HepG2 (cell line): Measurements from ENCODE around the gene SERPINB10. TPM values are rescaled to one million over a fixed set of nuclear protein-coding genes. Genes with fewer than 3 reads are reported as not detected.
A peak's percentile ranks its signal among the peaks of the same experiment; 100 is the strongest.

ENCODE experiments used
- ATAC-seq: fragments of 200-7000 bp; cut with Tn5 transposase; 3 replicates; pipeline ENCODE4 v1.9.1; 2020; ENCODE audit warnings: mild to moderate bottlenecking, moderate library complexity
- BruUV-seq: library from RNA; stranded (reverse); fragments of 400-500 nt; replicated peaks from 2 replicates; lab custom pipeline; 2021; lab: Mats Ljungman, UMichigan
- CTCF ChIA-PET: fragments of 300-600 bp; formaldehyde crosslinking; extraction: SDS; loops from one replicate; lab custom pipeline; 2021; ENCODE audit warnings: low total read pairs, inconsistent platforms, low intra/inter-chr PET ratio; lab: Yijun Ruan, JAX
- POLR2A ChIA-PET: fragments of 350-600 bp; sonication (Branson Sonifier 250); formaldehyde crosslinking; loops from one replicate; lab custom pipeline; 2020; ENCODE audit warnings: antibody characterized with exemption, inconsistent platforms; lab: Yijun Ruan, JAX
- DNase-seq: peaks from one replicate; pipeline ENCODE4 v3.0.0-alpha.2; 2015; ENCODE audit warnings: low spot score
- FAIRE-seq: peaks from 3 replicates; lab custom pipeline; 2011; peaks lifted over from hg19 to GRCh38; lab: Jason Lieb, UNC
- H2AFZ ChIP-seq: one replicate; pipeline ENCODE4 v1.6.1; 2011; ENCODE audit warnings: low read length, inconsistent platforms
- H3K27ac ChIP-seq: fragments of 300-600 bp; 3 replicates; pipeline ENCODE4 v1.8.0; 2011; ENCODE audit warnings: mixed run types, mild to moderate bottlenecking, mixed read lengths, low read length, inconsistent platforms; ENCODE audit not compliant: insufficient read depth; ENCODE audit errors: extremely low read length
- H3K27me3 ChIP-seq, 2 experiments: fragments of 200-600 bp in 1 of 2; 2 replicates in 1 of 2; 3 replicates in 1 of 2; pipeline versions ENCODE4 v1.6.0 to v1.8.0; 2011; ENCODE audit warnings: low read length in 2 of 2, mild to moderate bottlenecking in 2 of 2, moderate library complexity in 2 of 2, inconsistent platforms in 1 of 2; ENCODE audit not compliant: insufficient read depth in 2 of 2, control insufficient read depth in 1 of 2
- H3K36me3 ChIP-seq, 2 experiments: fragments of 200-600 bp in 1 of 2; replicated peaks in 1 of 2; 2 replicates in 1 of 2; 3 replicates in 1 of 2; pipeline versions ENCODE4 v1.5.1 to v1.8.0; 2011; ENCODE audit warnings: low read length in 2 of 2, inconsistent platforms in 1 of 2; ENCODE audit not compliant: insufficient read depth in 2 of 2, control insufficient read depth in 1 of 2
- H3K4me1 ChIP-seq: 2 replicates; pipeline ENCODE4 v1.5.1; 2012; ENCODE audit warnings: low read length, inconsistent platforms; ENCODE audit not compliant: insufficient read depth
- H3K4me2 ChIP-seq: 2 replicates; pipeline ENCODE4 v1.6.0; 2011; ENCODE audit warnings: low read depth, low read length, inconsistent platforms
- H3K4me3 ChIP-seq, 3 experiments: fragments of 200-600 bp in 1 of 3; sonication (generic), shearing (Covaris generic) in 1 of 3; replicated peaks in 1 of 3; 2 replicates each; pipeline ENCODE4 v1.5.1; 2011 to 2016; ENCODE audit warnings: low read length in 3 of 3, inconsistent platforms in 2 of 3, low read depth in 2 of 3, mild to moderate bottlenecking in 2 of 3, control low read depth in 1 of 3, mixed read lengths in 1 of 3; ENCODE audit not compliant: insufficient read depth in 1 of 3
- H3K79me2 ChIP-seq: one replicate; pipeline ENCODE4 v1.6.1; 2011; ENCODE audit warnings: low read length, inconsistent platforms; ENCODE audit not compliant: insufficient read depth
- H3K9ac ChIP-seq: 2 replicates; pipeline ENCODE4 v1.6.0; 2011; ENCODE audit warnings: mild to moderate bottlenecking, low read depth, low read length, inconsistent platforms; ENCODE audit not compliant: insufficient read depth
- H3K9me3 ChIP-seq: 2 replicates; pipeline ENCODE4 v1.5.1; 2012; ENCODE audit warnings: mild to moderate bottlenecking, low read length
- H4K20me1 ChIP-seq: 2 replicates; pipeline ENCODE4 v1.6.0; 2011; ENCODE audit warnings: inconsistent platforms, mild to moderate bottlenecking, low read length, moderate library complexity; ENCODE audit not compliant: insufficient read depth
- CEBPB ChIP-seq: IDR thresholded peaks from 2 replicates; pipeline ENCODE4 v1.6.1; 2011; ENCODE audit warnings: low read depth, low read length, improper control_type of control experiment, borderline replicate concordance
- JDP2 ChIP-seq: sonication (generic); formaldehyde crosslinking; IDR thresholded peaks from 2 replicates; pipeline ENCODE4 v1.8.1; 2022; ENCODE audit warnings: missing genetic modification reagents, borderline replicate concordance
- MTF2 ChIP-seq: sonication (generic); formaldehyde crosslinking; IDR thresholded peaks from 2 replicates; pipeline ENCODE4 v1.5.0; 2020; ENCODE audit warnings: missing genetic modification reagents, borderline replicate concordance
- NBN ChIP-seq: fragments of 450-650 bp; conservative IDR thresholded peaks from 2 replicates; pipeline ENCODE4 v1.6.1; 2017
- NFIB ChIP-seq: sonication (generic); formaldehyde crosslinking; IDR thresholded peaks from 2 replicates; pipeline ENCODE4 v1.9.0; 2021; ENCODE audit warnings: missing genetic modification reagents, mild to moderate bottlenecking, borderline replicate concordance
- NFKBIZ ChIP-seq: IDR thresholded peaks from 2 replicates; pipeline ENCODE4 v1.6.1; 2018; ENCODE audit warnings: missing genetic modification reagents, missing compliant biosample characterization
- ZIK1 ChIP-seq: sonication (generic); formaldehyde crosslinking; IDR thresholded peaks from 2 replicates; pipeline ENCODE4 v1.5.0; 2020; ENCODE audit warnings: mild to moderate bottlenecking, low read depth, missing genetic modification reagents, borderline replicate concordance
- ZMYM3 ChIP-seq: sonication (generic); formaldehyde crosslinking; IDR thresholded peaks from 2 replicates; pipeline ENCODE4 v1.5.1; 2020; ENCODE audit warnings: mild to moderate bottlenecking, missing genetic modification reagents
- ZNF460 ChIP-seq: sonication (generic); formaldehyde crosslinking; IDR thresholded peaks from 2 replicates; pipeline ENCODE4 v1.5.1; 2020; ENCODE audit warnings: missing genetic modification reagents, mild to moderate bottlenecking, borderline replicate concordance
- ZNF670 ChIP-seq: sonication (generic); formaldehyde crosslinking; IDR thresholded peaks from 2 replicates; pipeline ENCODE4 v1.8.0; 2022; ENCODE audit warnings: mild to moderate bottlenecking, missing genetic modification reagents, borderline replicate concordance
- ZNF703 ChIP-seq: sonication (generic); formaldehyde crosslinking; IDR thresholded peaks from 2 replicates; pipeline ENCODE4 v1.5.1; 2020; ENCODE audit warnings: missing genetic modification reagents, mild to moderate bottlenecking, moderate library complexity, borderline replicate concordance
- ZNF724P ChIP-seq: sonication (generic); formaldehyde crosslinking; IDR thresholded peaks from 2 replicates; pipeline ENCODE4 v1.8.0; 2022; ENCODE audit warnings: missing genetic modification reagents, borderline replicate concordance
- ZNF891 ChIP-seq: sonication (generic); formaldehyde crosslinking; IDR thresholded peaks from 2 replicates; pipeline ENCODE4 v1.5.0; 2020; ENCODE audit warnings: mild to moderate bottlenecking, missing genetic modification reagents
- WGBS: methylation state at CpG from one replicate; pipeline ENCODE4 v1.1.6; 2017; ENCODE audit warnings: low lambda C conversion rate; 5-methylcytosine and 5-hydroxymethylcytosine counted together
- in situ Hi-C: cut with HindIII; loops from 2 replicates; pipeline ENCODE4 v1.10.0; 2017; ENCODE audit warnings: low pct_unique_long_range_greater_than_20kb; ENCODE audit not compliant: extremely low pct_ligation_motif_present
- intact Hi-C: fragments of 100-400 bp; cut with micrococcal nuclease; formaldehyde crosslinking; loops from one replicate; pipeline ENCODE4 v1.10.0; 2022; ENCODE audit not compliant: unreplicated experiment
- polyA plus RNA-seq, 8 experiments: library from polyadenylated mRNA; depleted of rRNA in 3 of 8; stranded (reverse) in 7 of 8; unstranded in 1 of 8; fragments of >200 nt; fragmentation: Illumina TruSeq in 4 of 8; extraction: Trizol in 4 of 8; gene quantifications; 2 replicates each; pipeline versions ENCODE4 v1.2.1 to v1.2.3, GENCODE V29; 2011 to 2016; ENCODE audit warnings: low read depth in 4 of 8, missing spikeins in 1 of 8, mixed read lengths in 1 of 8; ENCODE audit not compliant: insufficient read depth in 1 of 8
- total RNA-seq, 5 experiments: library from RNA; depleted of rRNA; stranded (reverse); fragments of >200 nt; fragmentation: Illumina TruSeq; extraction: Trizol; gene quantifications; 2 replicates each; pipeline ENCODE4 v1.2.3, GENCODE V29; 2016; ENCODE audit warnings: low read depth in 1 of 5
- TF ChIP-seq, protein P1 (sequence below): sonication (generic); formaldehyde crosslinking; IDR thresholded peaks from 2 replicates; pipeline ENCODE4 v1.4.0; 2020; ENCODE audit warnings: low read depth, missing genetic modification reagents
- TF ChIP-seq, protein P2 (sequence below): sonication (generic); formaldehyde crosslinking; IDR thresholded peaks from 2 replicates; pipeline ENCODE4 v1.9.0; 2021; ENCODE audit warnings: missing genetic modification reagents, mild to moderate bottlenecking, borderline replicate concordance
- TF ChIP-seq, protein P3 (sequence below): sonication (generic); formaldehyde crosslinking; IDR thresholded peaks from 2 replicates; pipeline ENCODE4 v1.8.0; 2023; ENCODE audit warnings: mild to moderate bottlenecking, missing genetic modification reagents

Gene SERPINB10
- total and polyA plus RNA-seq, 2 of the 13 experiments (the other 11 are each of a cell fraction or from before 2014, with no cell fraction given), result not detected

DNA sequence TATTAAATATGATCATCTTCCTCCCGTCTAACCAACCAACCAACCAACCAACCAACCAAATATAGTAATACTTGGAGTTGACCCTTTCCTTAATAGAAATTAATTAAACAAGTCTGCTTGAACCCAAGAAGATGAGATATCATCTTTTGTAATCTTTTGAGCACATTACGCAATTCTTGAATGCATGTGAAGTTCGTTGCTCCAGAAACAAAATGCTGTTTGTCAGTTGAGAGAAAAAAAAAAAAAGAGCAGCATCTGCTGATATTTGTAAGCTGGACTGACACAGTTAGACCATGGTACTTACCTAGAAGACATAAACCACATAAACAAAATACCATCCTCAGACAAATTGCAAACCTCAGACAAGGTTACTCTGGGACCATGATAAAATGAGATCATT lies 29.4 kb upstream of the SERPINB10 start:
- FAIRE-seq, result no peak

DNA sequence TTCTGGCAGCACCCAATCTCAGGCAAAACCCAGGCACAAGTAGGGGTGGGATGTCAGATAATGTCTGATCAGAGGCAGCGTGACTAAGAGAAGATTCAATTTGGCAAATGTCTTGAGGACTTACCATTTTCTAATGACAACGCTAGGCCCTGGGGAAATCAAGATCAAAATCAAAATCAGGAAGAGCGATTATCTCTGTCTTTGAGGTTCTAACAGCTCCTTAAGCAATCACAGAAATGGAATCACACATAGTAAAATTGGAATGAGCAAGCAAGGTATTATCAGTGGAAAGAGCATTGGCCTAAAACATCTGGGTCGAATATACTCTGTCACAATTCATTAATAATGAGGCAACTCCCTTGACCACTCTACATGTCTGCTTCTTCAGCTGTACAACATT lies 28.8 kb upstream of the SERPINB10 start:
- Histone ChIP-seq H4K20me1 (no peaks in the 10 kb centered on the region), H3K4me3 (no peak overlapping the region), H3K9ac (no peak overlapping the region), H3K27me3 (no peaks in the 10 kb centered on the region), H2AFZ (no peak overlapping the region), H3K79me2 (no peaks in the 10 kb centered on the region), H3K27ac (no peak overlapping the region), H3K36me3 (no peaks in the 10 kb centered on the region), H3K9me3 (no peaks in the 10 kb centered on the region), H3K4me1 (no peaks in the 10 kb centered on the region), H3K4me2 (no peak overlapping the region)
- ChIA-PET POLR2A (no interaction called here), CTCF (no interaction called here)
- TF ChIP-seq ZNF891 (CRISPR knock-in tag), result no peak
- TF ChIP-seq ZNF460 (CRISPR knock-in tag), result no peak
- no peak for TF ChIP-seq JDP2 (CRISPR knock-in tag)
- TF ChIP-seq ZIK1, result no peak
- TF ChIP-seq, protein P1, sequence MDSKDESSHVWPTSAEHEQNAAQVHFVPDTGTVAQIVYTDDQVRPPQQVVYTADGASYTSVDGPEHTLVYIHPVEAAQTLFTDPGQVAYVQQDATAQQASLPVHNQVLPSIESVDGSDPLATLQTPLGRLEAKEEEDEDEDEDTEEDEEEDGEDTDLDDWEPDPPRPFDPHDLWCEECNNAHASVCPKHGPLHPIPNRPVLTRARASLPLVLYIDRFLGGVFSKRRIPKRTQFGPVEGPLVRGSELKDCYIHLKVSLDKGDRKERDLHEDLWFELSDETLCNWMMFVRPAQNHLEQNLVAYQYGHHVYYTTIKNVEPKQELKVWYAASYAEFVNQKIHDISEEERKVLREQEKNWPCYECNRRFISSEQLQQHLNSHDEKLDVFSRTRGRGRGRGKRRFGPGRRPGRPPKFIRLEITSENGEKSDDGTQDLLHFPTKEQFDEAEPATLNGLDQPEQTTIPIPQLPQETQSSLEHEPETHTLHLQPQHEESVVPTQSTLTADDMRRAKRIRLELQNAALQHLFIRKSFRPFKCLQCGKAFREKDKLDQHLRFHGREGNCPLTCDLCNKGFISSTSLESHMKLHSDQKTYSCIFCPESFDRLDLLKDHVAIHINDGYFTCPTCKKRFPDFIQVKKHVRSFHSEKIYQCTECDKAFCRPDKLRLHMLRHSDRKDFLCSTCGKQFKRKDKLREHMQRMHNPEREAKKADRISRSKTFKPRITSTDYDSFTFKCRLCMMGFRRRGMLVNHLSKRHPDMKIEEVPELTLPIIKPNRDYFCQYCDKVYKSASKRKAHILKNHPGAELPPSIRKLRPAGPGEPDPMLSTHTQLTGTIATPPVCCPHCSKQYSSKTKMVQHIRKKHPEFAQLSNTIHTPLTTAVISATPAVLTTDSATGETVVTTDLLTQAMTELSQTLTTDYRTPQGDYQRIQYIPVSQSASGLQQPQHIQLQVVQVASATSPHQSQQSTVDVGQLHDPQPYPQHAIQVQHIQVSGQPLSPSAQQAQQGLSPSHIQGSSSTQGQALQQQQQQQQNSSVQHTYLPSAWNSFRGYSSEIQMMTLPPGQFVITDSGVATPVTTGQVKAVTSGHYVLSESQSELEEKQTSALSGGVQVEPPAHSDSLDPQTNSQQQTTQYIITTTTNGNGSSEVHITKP (CRISPR knock-in tag), result no peak
- no peak for TF ChIP-seq ZNF703 (CRISPR knock-in tag)
- TF ChIP-seq, protein P2, sequence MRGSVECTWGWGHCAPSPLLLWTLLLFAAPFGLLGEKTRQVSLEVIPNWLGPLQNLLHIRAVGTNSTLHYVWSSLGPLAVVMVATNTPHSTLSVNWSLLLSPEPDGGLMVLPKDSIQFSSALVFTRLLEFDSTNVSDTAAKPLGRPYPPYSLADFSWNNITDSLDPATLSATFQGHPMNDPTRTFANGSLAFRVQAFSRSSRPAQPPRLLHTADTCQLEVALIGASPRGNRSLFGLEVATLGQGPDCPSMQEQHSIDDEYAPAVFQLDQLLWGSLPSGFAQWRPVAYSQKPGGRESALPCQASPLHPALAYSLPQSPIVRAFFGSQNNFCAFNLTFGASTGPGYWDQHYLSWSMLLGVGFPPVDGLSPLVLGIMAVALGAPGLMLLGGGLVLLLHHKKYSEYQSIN, result no peak
- no peak for TF ChIP-seq MTF2 (CRISPR knock-in tag)
- TF ChIP-seq ZNF724P (CRISPR knock-in tag), result no peak
- TF ChIP-seq NBN, result no peak
- TF ChIP-seq, protein P3, sequence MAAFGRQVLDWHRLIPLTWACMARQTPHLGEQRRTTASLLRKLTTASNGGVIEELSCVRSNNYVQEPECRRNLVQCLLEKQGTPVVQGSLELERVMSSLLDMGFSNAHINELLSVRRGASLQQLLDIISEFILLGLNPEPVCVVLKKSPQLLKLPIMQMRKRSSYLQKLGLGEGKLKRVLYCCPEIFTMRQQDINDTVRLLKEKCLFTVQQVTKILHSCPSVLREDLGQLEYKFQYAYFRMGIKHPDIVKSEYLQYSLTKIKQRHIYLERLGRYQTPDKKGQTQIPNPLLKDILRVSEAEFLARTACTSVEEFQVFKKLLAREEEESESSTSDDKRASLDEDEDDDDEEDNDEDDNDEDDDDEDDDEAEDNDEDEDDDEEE (CRISPR knock-in tag), result no peak
- BruUV-seq, result no TSS peak
- ATAC-seq (no peak), FAIRE-seq (no peak), DNase-seq (no peak)
- intact Hi-C loops (no loop called here), in situ Hi-C loops (no loop called here)
- 12% methylated on average over 4 of the region's 4 CpGs for whole genome bisulfite sequencing

More for the DNA sequence above, 29.4 kb upstream of the SERPINB10 start:
- H3K4me3 ChIP-seq, result no peak overlapping the region
- H3K27me3 ChIP-seq, result no peaks in the 10 kb centered on the region
- H3K27ac ChIP-seq, result no peak overlapping the region
- no peak overlapping the region for H3K4me2 ChIP-seq
- DNase-seq (no peak), ATAC-seq (no peak)
- ChIA-PET POLR2A (no interaction called here), CTCF (no interaction called here)
- no peaks in the 10 kb centered on the region for H3K79me2 ChIP-seq
- in situ Hi-C loops, result no loop called here
- WGBS, result 4% methylated on average over 3 of the region's 3 CpGs
- no TSS peak for BruUV-seq
- H4K20me1 ChIP-seq, result no peaks in the 10 kb centered on the region
- intact Hi-C loops, result no loop called here
- TF ChIP-seq CEBPB, result peak; percentile 74
- no peak for TF ChIP-seq NFKBIZ
- TF ChIP-seq ZMYM3, result no peak
- no peak for TF ChIP-seq ZNF670 (CRISPR knock-in tag)
- TF ChIP-seq NFIB (CRISPR knock-in tag), result no peak
- H3K4me1 ChIP-seq, result no peaks in the 10 kb centered on the region
- H3K9ac ChIP-seq, result no peak overlapping the region
- no peaks in the 10 kb centered on the region for H3K9me3 ChIP-seq
- H3K36me3 ChIP-seq, result no peaks in the 10 kb centered on the region
- no peak overlapping the region for H2AFZ ChIP-seq
